HepG2 (cell line): ENCODE data around the gene GRAMD1B. TPM values are rescaled to one million over a fixed set of nuclear protein-coding genes. Genes with fewer than 3 reads are reported as not detected.
A peak's percentile ranks its signal among the peaks of the same experiment; 100 is the strongest.

Experiments
- ATAC-seq: fragments of 200-7000 bp; cut with Tn5 transposase; 3 replicates; pipeline ENCODE4 v1.9.1; 2020; ENCODE audit warnings: mild to moderate bottlenecking, moderate library complexity
- BruUV-seq: library from RNA; stranded (reverse); fragments of 400-500 nt; replicated peaks from 2 replicates; lab custom pipeline; 2021; lab: Mats Ljungman, UMichigan
- CTCF ChIA-PET: fragments of 300-600 bp; formaldehyde crosslinking; extraction: SDS; loops from one replicate; lab custom pipeline; 2021; ENCODE audit warnings: low total read pairs, inconsistent platforms, low intra/inter-chr PET ratio; lab: Yijun Ruan, JAX
- POLR2A ChIA-PET: fragments of 350-600 bp; sonication (Branson Sonifier 250); formaldehyde crosslinking; loops from one replicate; lab custom pipeline; 2020; ENCODE audit warnings: antibody characterized with exemption, inconsistent platforms; lab: Yijun Ruan, JAX
- DNase-seq: peaks from one replicate; pipeline ENCODE4 v3.0.0-alpha.2; 2015; ENCODE audit warnings: low spot score
- FAIRE-seq: peaks from 3 replicates; lab custom pipeline; 2011; peaks lifted over from hg19 to GRCh38; lab: Jason Lieb, UNC
- H2AFZ ChIP-seq: one replicate; pipeline ENCODE4 v1.6.1; 2011; ENCODE audit warnings: low read length, inconsistent platforms
- H3K27ac ChIP-seq: fragments of 300-600 bp; 3 replicates; pipeline ENCODE4 v1.8.0; 2011; ENCODE audit warnings: mixed run types, mild to moderate bottlenecking, mixed read lengths, low read length, inconsistent platforms; ENCODE audit not compliant: insufficient read depth; ENCODE audit errors: extremely low read length
- H3K27me3 ChIP-seq, 2 experiments: fragments of 200-600 bp in 1 of 2; 2 replicates in 1 of 2; 3 replicates in 1 of 2; pipeline versions ENCODE4 v1.6.0 to v1.8.0; 2011; ENCODE audit warnings: low read length in 2 of 2, mild to moderate bottlenecking in 2 of 2, moderate library complexity in 2 of 2, inconsistent platforms in 1 of 2; ENCODE audit not compliant: insufficient read depth in 2 of 2, control insufficient read depth in 1 of 2
- H3K36me3 ChIP-seq, 2 experiments: fragments of 200-600 bp in 1 of 2; replicated peaks in 1 of 2; 2 replicates in 1 of 2; 3 replicates in 1 of 2; pipeline versions ENCODE4 v1.5.1 to v1.8.0; 2011; ENCODE audit warnings: low read length in 2 of 2, inconsistent platforms in 1 of 2; ENCODE audit not compliant: insufficient read depth in 2 of 2, control insufficient read depth in 1 of 2
- H3K4me1 ChIP-seq: 2 replicates; pipeline ENCODE4 v1.5.1; 2012; ENCODE audit warnings: low read length, inconsistent platforms; ENCODE audit not compliant: insufficient read depth
- H3K4me2 ChIP-seq: 2 replicates; pipeline ENCODE4 v1.6.0; 2011; ENCODE audit warnings: low read depth, low read length, inconsistent platforms
- H3K4me3 ChIP-seq, 3 experiments: fragments of 200-600 bp in 1 of 3; sonication (generic), shearing (Covaris generic) in 1 of 3; replicated peaks in 1 of 3; 2 replicates each; pipeline ENCODE4 v1.5.1; 2011 to 2016; ENCODE audit warnings: low read length in 3 of 3, inconsistent platforms in 2 of 3, low read depth in 2 of 3, mild to moderate bottlenecking in 2 of 3, control low read depth in 1 of 3, mixed read lengths in 1 of 3; ENCODE audit not compliant: insufficient read depth in 1 of 3
- H3K79me2 ChIP-seq: one replicate; pipeline ENCODE4 v1.6.1; 2011; ENCODE audit warnings: low read length, inconsistent platforms; ENCODE audit not compliant: insufficient read depth
- H3K9ac ChIP-seq: 2 replicates; pipeline ENCODE4 v1.6.0; 2011; ENCODE audit warnings: mild to moderate bottlenecking, low read depth, low read length, inconsistent platforms; ENCODE audit not compliant: insufficient read depth
- H3K9me3 ChIP-seq: 2 replicates; pipeline ENCODE4 v1.5.1; 2012; ENCODE audit warnings: mild to moderate bottlenecking, low read length
- H4K20me1 ChIP-seq: 2 replicates; pipeline ENCODE4 v1.6.0; 2011; ENCODE audit warnings: inconsistent platforms, mild to moderate bottlenecking, low read length, moderate library complexity; ENCODE audit not compliant: insufficient read depth
- HDAC6 ChIP-seq: fragments of 200-600 bp; sonication (generic); IDR thresholded peaks from 2 replicates; pipeline ENCODE4 v1.7.0; 2017; ENCODE audit warnings: mild to moderate bottlenecking, antibody characterized with exemption, low read length, low read depth
- IRX3 ChIP-seq: sonication (generic); formaldehyde crosslinking; IDR thresholded peaks from 2 replicates; pipeline ENCODE4 v1.8.1; 2023; ENCODE audit warnings: mild to moderate bottlenecking, low read depth, missing genetic modification reagents, borderline replicate concordance
- JARID2 ChIP-seq: sonication (generic); formaldehyde crosslinking; IDR thresholded peaks from 2 replicates; pipeline ENCODE4 v1.8.1; 2023; ENCODE audit warnings: missing genetic modification reagents, inconsistent platforms; ENCODE audit not compliant: insufficient replicate concordance
- NFIB ChIP-seq: sonication (generic); formaldehyde crosslinking; IDR thresholded peaks from 2 replicates; pipeline ENCODE4 v1.9.0; 2021; ENCODE audit warnings: missing genetic modification reagents, mild to moderate bottlenecking, borderline replicate concordance
- NR2F6 ChIP-seq, 2 experiments: IDR thresholded peaks; 2 replicates each; pipeline ENCODE4 v1.6.1; 2016; ENCODE audit warnings: antibody characterized with exemption in 1 of 2, mild to moderate bottlenecking in 1 of 2
- POLR2G ChIP-seq: fragments of 200-400 bp; formaldehyde crosslinking; IDR thresholded peaks from 2 replicates; pipeline ENCODE4 v1.6.1; 2018; ENCODE audit warnings: mild to moderate bottlenecking, low read depth, low read length, moderate library complexity
- SOX5 ChIP-seq: IDR thresholded peaks from 2 replicates; pipeline ENCODE4 v1.6.1; 2016; ENCODE audit warnings: borderline replicate concordance
- THAP7 ChIP-seq: sonication (generic); formaldehyde crosslinking; IDR thresholded peaks from 2 replicates; pipeline ENCODE4 v1.8.1; 2023; ENCODE audit warnings: mild to moderate bottlenecking, missing genetic modification reagents
- ZEB1 ChIP-seq: IDR thresholded peaks from 2 replicates; pipeline ENCODE4 v1.6.1; 2012; ENCODE audit warnings: mild to moderate bottlenecking, low read depth, inconsistent platforms; ENCODE audit not compliant: insufficient replicate concordance
- ZNF513 ChIP-seq: sonication (generic); formaldehyde crosslinking; conservative IDR thresholded peaks from 2 replicates; pipeline ENCODE4 v1.5.0; 2020; ENCODE audit warnings: missing genetic modification reagents
- in situ Hi-C: cut with HindIII; loops from 2 replicates; pipeline ENCODE4 v1.10.0; 2017; ENCODE audit warnings: low pct_unique_long_range_greater_than_20kb; ENCODE audit not compliant: extremely low pct_ligation_motif_present
- intact Hi-C: fragments of 100-400 bp; cut with micrococcal nuclease; formaldehyde crosslinking; loops from one replicate; pipeline ENCODE4 v1.10.0; 2022; ENCODE audit not compliant: unreplicated experiment
- polyA plus RNA-seq, 8 experiments: library from polyadenylated mRNA; depleted of rRNA in 3 of 8; stranded (reverse) in 7 of 8; unstranded in 1 of 8; fragments of >200 nt; fragmentation: Illumina TruSeq in 4 of 8; extraction: Trizol in 4 of 8; gene quantifications; 2 replicates each; pipeline versions ENCODE4 v1.2.1 to v1.2.3, GENCODE V29; 2011 to 2016; ENCODE audit warnings: low read depth in 4 of 8, missing spikeins in 1 of 8, mixed read lengths in 1 of 8; ENCODE audit not compliant: insufficient read depth in 1 of 8
- total RNA-seq, 5 experiments: library from RNA; depleted of rRNA; stranded (reverse); fragments of >200 nt; fragmentation: Illumina TruSeq; extraction: Trizol; gene quantifications; 2 replicates each; pipeline ENCODE4 v1.2.3, GENCODE V29; 2016; ENCODE audit warnings: low read depth in 1 of 5
- TF ChIP-seq, protein P1 (sequence below), 2 experiments: sonication (generic) in 1 of 2; formaldehyde crosslinking in 1 of 2; IDR thresholded peaks; 2 replicates each; pipeline versions ENCODE4 v1.5.1 to v1.6.1; 2011 to 2020; ENCODE audit warnings: borderline replicate concordance in 1 of 2, low read depth in 1 of 2, low read length in 1 of 2, mild to moderate bottlenecking in 1 of 2, missing genetic modification reagents in 1 of 2, moderate library complexity in 1 of 2
- TF ChIP-seq, protein P2 (sequence below): sonication (generic); formaldehyde crosslinking; IDR thresholded peaks from 2 replicates; pipeline ENCODE4 v1.4.0; 2020; ENCODE audit warnings: mild to moderate bottlenecking, missing genetic modification reagents

Gene GRAMD1B
- total and polyA plus RNA-seq, 2 of the 13 experiments (the other 11 are each of a cell fraction or from before 2014, with no cell fraction given): 0.12 TPM; not detected in 1

DNA sequence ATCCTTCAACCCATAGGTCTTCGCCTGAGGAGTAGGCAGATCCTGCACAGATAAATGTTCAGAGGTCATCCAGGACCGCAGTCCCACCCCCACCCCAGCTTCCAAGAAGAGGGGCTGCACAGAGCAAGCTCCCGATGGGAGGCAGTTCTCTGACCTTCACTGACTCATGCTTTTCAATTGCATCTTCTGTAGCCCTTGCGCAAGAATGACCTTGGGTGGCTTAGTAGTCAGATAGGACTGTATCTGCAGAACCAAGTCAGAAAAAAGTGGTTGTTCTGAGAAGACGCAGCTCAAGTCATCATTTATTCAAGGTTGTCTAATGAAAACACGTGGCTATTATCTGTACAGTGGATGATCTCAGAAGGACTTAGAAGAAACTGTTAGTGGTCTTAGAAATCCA, 16.4 kb upstream of the GRAMD1B start (continued):
- no peak for TF ChIP-seq NR2F6 (IDR thresholded peaks at IDR 0.05)
- 0 out of 2 replicates have a peak, but pooled peaks have one; percentile 24 for TF ChIP-seq NR2F6 (CRISPR knock-in tag; IDR thresholded peaks at IDR 0.05)

- no peak overlapping the region for H3K27ac ChIP-seq
- no peak overlapping the region for H3K9ac ChIP-seq
- no peak overlapping the region for H2AFZ ChIP-seq
- no peaks in the 10 kb centered on the region for H4K20me1 ChIP-seq
- DNase-seq (no peak), FAIRE-seq (no peak)
- peaks cover 9% of the 10 kb centered on the region for H3K4me1 ChIP-seq
- in situ Hi-C loops (no loop called here), intact Hi-C loops (loop anchor here (1.0 kb wide), 1 partner anchor 13 kb away; no protein-coding TSS in a partner anchor)
- no peaks in the 10 kb centered on the region for H3K9me3 ChIP-seq
- TF ChIP-seq THAP7 (CRISPR knock-in tag): no peak
- TF ChIP-seq POLR2G: no peak
- no peak for TF ChIP-seq HDAC6
- TF ChIP-seq SOX5 (CRISPR knock-in tag): no peak
- TF ChIP-seq, protein P1, sequence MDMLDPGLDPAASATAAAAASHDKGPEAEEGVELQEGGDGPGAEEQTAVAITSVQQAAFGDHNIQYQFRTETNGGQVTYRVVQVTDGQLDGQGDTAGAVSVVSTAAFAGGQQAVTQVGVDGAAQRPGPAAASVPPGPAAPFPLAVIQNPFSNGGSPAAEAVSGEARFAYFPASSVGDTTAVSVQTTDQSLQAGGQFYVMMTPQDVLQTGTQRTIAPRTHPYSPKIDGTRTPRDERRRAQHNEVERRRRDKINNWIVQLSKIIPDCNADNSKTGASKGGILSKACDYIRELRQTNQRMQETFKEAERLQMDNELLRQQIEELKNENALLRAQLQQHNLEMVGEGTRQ (IDR thresholded peaks at IDR 0.05; ENCODE audit: low read depth, low read length): no peak
- TF ChIP-seq, protein P1 (CRISPR knock-in tag; IDR thresholded peaks at IDR 0.05; ENCODE audit: borderline replicate concordance): no peak
- TF ChIP-seq JARID2 (CRISPR knock-in tag): no peak
- TF ChIP-seq NFIB (CRISPR knock-in tag): no peak
- TF ChIP-seq, protein P2, sequence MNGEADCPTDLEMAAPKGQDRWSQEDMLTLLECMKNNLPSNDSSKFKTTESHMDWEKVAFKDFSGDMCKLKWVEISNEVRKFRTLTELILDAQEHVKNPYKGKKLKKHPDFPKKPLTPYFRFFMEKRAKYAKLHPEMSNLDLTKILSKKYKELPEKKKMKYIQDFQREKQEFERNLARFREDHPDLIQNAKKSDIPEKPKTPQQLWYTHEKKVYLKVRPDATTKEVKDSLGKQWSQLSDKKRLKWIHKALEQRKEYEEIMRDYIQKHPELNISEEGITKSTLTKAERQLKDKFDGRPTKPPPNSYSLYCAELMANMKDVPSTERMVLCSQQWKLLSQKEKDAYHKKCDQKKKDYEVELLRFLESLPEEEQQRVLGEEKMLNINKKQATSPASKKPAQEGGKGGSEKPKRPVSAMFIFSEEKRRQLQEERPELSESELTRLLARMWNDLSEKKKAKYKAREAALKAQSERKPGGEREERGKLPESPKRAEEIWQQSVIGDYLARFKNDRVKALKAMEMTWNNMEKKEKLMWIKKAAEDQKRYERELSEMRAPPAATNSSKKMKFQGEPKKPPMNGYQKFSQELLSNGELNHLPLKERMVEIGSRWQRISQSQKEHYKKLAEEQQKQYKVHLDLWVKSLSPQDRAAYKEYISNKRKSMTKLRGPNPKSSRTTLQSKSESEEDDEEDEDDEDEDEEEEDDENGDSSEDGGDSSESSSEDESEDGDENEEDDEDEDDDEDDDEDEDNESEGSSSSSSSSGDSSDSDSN (CRISPR knock-in tag): no peak
- TF ChIP-seq IRX3: no peak
- no peak for TF ChIP-seq ZEB1
- no peak for TF ChIP-seq ZNF513
- TF ChIP-seq, all 625 proteins: peak for 0
- BruUV-seq: no TSS peak
- no peaks in the 10 kb centered on the region for H3K36me3 ChIP-seq
- no peaks in the 10 kb centered on the region; a peak in 1 of 5 replicates for H3K27me3 ChIP-seq
- H3K4me3 ChIP-seq: no peak overlapping the region
- ATAC-seq: no peak
- ChIA-PET POLR2A (no interaction called here), CTCF (no interaction called here)
- H3K4me2 ChIP-seq: no peak overlapping the region
- no peaks in the 10 kb centered on the region for H3K79me2 ChIP-seq
Observed at GRCh38 chr11:123416566-123416965, 13.5 kb upstream of the GRAMD1B start.
